Measurements from ENCODE around the gene LATS2. TPM values are rescaled to one million over a fixed set of nuclear protein-coding genes. Genes with fewer than 3 reads are reported as not detected.

The LATS2 gene
- total RNA-seq, 4 donors from 2014 or later = 3.7 to 9.9 (median 6.5) TPM

GRCh38 chr13:21037656-21038055 is 23.7 kb downstream of the LATS2 start:
- peak in 2 of 3 donors; percentile 11 to 42 for DNase-seq
- Histone ChIP-seq H3K36me3 (no peaks in the 10 kb centered on the region), H3K4me1 (peaks cover 0 to 32% (median 0%) of the 10 kb centered on the region in 4 donors), H3K9me3 (no peaks in the 10 kb centered on the region), H3K27ac (no peak overlapping the region), H3K27me3 (no peaks in the 10 kb centered on the region), H3K4me3 (no peak overlapping the region)
- TF ChIP-seq, protein P1, sequence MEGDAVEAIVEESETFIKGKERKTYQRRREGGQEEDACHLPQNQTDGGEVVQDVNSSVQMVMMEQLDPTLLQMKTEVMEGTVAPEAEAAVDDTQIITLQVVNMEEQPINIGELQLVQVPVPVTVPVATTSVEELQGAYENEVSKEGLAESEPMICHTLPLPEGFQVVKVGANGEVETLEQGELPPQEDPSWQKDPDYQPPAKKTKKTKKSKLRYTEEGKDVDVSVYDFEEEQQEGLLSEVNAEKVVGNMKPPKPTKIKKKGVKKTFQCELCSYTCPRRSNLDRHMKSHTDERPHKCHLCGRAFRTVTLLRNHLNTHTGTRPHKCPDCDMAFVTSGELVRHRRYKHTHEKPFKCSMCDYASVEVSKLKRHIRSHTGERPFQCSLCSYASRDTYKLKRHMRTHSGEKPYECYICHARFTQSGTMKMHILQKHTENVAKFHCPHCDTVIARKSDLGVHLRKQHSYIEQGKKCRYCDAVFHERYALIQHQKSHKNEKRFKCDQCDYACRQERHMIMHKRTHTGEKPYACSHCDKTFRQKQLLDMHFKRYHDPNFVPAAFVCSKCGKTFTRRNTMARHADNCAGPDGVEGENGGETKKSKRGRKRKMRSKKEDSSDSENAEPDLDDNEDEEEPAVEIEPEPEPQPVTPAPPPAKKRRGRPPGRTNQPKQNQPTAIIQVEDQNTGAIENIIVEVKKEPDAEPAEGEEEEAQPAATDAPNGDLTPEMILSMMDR (IDR thresholded peaks at IDR 0.05) = no peak
- TF ChIP-seq POLR2A (IDR thresholded peaks at IDR 0.05) = no peak

DNA sequence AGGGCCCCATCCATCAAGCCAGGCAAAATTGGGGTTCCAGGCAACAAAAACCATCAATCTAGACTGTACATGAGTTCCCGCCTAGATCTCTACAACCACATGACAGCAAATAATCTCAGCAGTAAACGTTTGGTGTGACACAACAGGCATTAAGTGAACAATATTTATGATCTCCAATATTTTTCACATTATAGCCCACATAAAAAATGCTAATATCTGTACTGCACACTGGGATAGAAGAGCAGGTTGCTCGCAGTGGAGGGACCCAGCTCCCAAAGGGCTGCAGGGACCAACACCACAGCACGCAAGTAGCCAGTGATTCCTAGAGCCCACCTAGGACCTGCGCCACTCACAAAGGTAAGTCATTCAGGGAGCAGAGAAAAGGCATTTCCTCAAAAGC is 25.9 kb downstream of the LATS2 start:
- Histone ChIP-seq H3K36me3 (no peaks in the 10 kb centered on the region), H3K4me3 (no peak overlapping the region), H3K4me1 (peaks cover 0 to 21% (median 0%) of the 10 kb centered on the region in 4 donors), H3K27ac (no peak overlapping the region), H3K9me3 (no peaks in the 10 kb centered on the region), H3K27me3 (no peaks in the 10 kb centered on the region)
- peak in 1 of 3 donors; percentile 32 for DNase-seq
- TF ChIP-seq, protein P1 (IDR thresholded peaks at IDR 0.05) = no peak
- TF ChIP-seq POLR2A (IDR thresholded peaks at IDR 0.05) = no peak

DNA sequence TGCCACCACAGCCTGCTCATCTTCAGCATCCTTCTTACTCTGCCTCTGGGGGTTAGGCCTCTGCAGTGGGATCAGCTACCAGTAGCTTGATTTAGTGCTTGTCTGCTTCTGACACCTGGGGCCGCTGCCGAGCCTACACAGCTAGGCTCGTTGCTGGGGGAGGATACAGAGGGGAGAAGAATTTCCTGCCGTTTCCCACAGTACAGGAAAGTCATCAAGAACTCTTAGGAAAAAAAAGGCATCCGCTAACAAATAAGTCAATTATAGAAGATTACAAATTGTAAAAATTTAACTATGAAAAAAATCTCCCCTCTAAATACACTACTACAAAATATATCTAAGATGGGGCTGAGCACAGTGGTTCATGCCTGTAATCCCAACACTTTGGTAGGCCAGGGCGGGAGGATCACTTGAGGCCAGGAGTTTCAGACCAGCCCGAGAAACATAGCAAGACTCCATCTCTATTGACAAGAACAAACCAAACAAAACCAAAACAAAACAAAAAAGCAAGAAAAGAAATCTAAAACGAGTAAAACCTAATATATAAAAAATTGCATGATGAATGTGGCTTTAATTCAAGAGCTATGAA is 26.7 kb downstream of the LATS2 start:
- Histone ChIP-seq H3K9me3 (no peaks in the 10 kb centered on the region), H3K4me1 (peaks cover 0 to 21% (median 0%) of the 10 kb centered on the region in 4 donors), H3K4me3 (no peak overlapping the region), H3K27me3 (no peaks in the 10 kb centered on the region), H3K36me3 (no peaks in the 10 kb centered on the region), H3K27ac (peak overlapping the region in 2 of 4 donors; percentile 4 to 52)
- DNase-seq = no peak
- TF ChIP-seq, protein P1 (IDR thresholded peaks at IDR 0.05) = no peak
- TF ChIP-seq POLR2A (IDR thresholded peaks at IDR 0.05) = no peak

GRCh38 chr13:21033856-21034602 is 27.4 kb downstream of the LATS2 start:
- DNase-seq = peak in 1 of 3 donors; percentile 33
- H3K4me3 ChIP-seq = no peak overlapping the region
- no peaks in the 10 kb centered on the region for H3K27me3 ChIP-seq
- no peaks in the 10 kb centered on the region for H3K36me3 ChIP-seq
- no peaks in the 10 kb centered on the region for H3K9me3 ChIP-seq
- peaks cover 0 to 21% (median 0%) of the 10 kb centered on the region in 4 donors for H3K4me1 ChIP-seq
- TF ChIP-seq, protein P1 (IDR thresholded peaks at IDR 0.05) = no peak
- no peak for TF ChIP-seq POLR2A (IDR thresholded peaks at IDR 0.05)
- H3K27ac ChIP-seq = peak overlapping the region in 2 of 4 donors; percentile 4 to 52

DNA sequence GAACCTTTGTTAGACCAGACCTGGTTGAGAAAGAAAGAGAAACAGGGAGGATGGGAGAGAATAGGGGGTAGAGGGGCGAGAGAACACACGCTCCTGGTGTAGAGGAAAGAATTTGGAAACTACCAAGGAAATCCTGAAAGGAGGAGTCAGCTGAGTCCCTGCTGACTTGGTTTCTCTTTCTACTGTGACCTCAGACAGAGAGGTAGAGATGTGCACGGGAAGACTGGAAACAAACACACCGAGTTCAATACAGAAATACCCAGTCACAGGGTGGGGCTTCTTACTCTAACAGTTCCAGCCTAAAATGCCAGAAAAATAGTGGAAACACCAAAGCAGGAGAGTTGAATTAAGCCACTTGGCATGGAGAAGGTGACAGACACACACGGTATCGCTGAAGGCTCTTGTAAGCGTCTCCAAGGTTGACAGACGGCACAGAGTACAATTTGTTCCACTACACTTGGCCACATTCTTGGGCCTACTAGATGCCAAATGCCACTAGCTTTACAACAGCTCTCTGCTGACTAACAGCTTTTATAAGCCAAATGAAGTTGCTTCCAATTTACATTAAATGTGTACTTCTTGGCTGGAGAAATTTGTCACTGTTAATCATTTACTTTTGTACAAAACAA is 28.1 kb downstream of the LATS2 start:
- Histone ChIP-seq H3K4me3 (no peak overlapping the region), H3K9me3 (no peaks in the 10 kb centered on the region), H3K36me3 (no peaks in the 10 kb centered on the region), H3K27me3 (no peaks in the 10 kb centered on the region), H3K4me1 (peaks cover 0 to 14% (median 0%) of the 10 kb centered on the region in 4 donors), H3K27ac (peak overlapping the region; percentile 32 to 52 (median 40))
- no peak for TF ChIP-seq POLR2A (IDR thresholded peaks at IDR 0.05)
- TF ChIP-seq, protein P1 (IDR thresholded peaks at IDR 0.05) = no peak
- DNase-seq = peak in 1 of 3 donors; percentile 46

Data from Peyer's patch (tissue), 4 donors.